Prostate gland (tissue), 2 donors: ENCODE measurements around the gene GBP7. TPM values are rescaled to one million over a fixed set of nuclear protein-coding genes. Genes with fewer than 3 reads are reported as not detected.

ENCODE experiments used
- DNase-seq: peaks from one replicate; pipeline ENCODE4 v3.0.0-alpha.2; 2019; ENCODE audit warnings: low spot score
- H3K27ac ChIP-seq, 2 donors: fragments of 200-600 bp; sonication (generic); 2 replicates each; pipeline ENCODE4 v1.5.1; 2017 to 2019
- H3K27me3 ChIP-seq: fragments of 200-600 bp; sonication (generic); replicated peaks from 2 replicates; pipeline ENCODE4 v1.5.1; 2019; ENCODE audit not compliant: insufficient read depth
- H3K36me3 ChIP-seq, 2 donors: fragments of 200-600 bp; sonication (generic); 1 replicate in 1 of 2; 2 replicates in 1 of 2; pipeline versions ENCODE4 v1.5.1 to v1.8.1; 2017 to 2019
- H3K4me1 ChIP-seq: fragments of 200-600 bp; sonication (generic); replicated peaks from 2 replicates; pipeline ENCODE4 v1.5.1; 2019
- H3K4me3 ChIP-seq, 2 donors: fragments of 200-600 bp; sonication (generic); 2 replicates each; pipeline ENCODE4 v1.5.1; 2017 to 2019
- H3K9me3 ChIP-seq: fragments of 200-600 bp; sonication (generic); 2 replicates; pipeline ENCODE4 v1.5.1; 2017
- POLR2A ChIP-seq: fragments of 450-650 bp; IDR thresholded peaks from one replicate; pipeline ENCODE4 v1.6.1; 2016; ENCODE audit warnings: antibody characterized with exemption, mild to moderate bottlenecking
- POLR2AphosphoS5 ChIP-seq: sonication (generic); formaldehyde crosslinking; IDR thresholded peaks from one replicate; pipeline ENCODE4 v1.6.1; 2017; ENCODE audit warnings: antibody characterized with exemption
- WGBS: methylation state at CpG from one replicate; pipeline ENCODE4 v1.1.5; 2018; 5-methylcytosine and 5-hydroxymethylcytosine counted together
- intact Hi-C: fragments of 100-400 bp; cut with DNase I; formaldehyde crosslinking; loops from one replicate; pipeline ENCODE4 v1.14.2; 2022
- total RNA-seq, 2 donors: library from RNA; depleted of rRNA; stranded (reverse); fragments of >200 nt; gene quantifications; one replicate each; pipeline ENCODE4 v1.1.0, GENCODE V29; 2016
- TF ChIP-seq, protein P1 (sequence below), 4 experiments: fragments of 200-600 bp in 2 of 4; fragments of 450-650 bp in 2 of 4; sonication (generic) in 2 of 4; IDR thresholded peaks; 1 replicate in 3 of 4; 2 replicates in 1 of 4; pipeline ENCODE4 v1.5.1; 2016 to 2019; ENCODE audit warnings: antibody characterized with exemption in 4 of 4, mild to moderate bottlenecking in 2 of 4, moderate library complexity in 2 of 4

The GBP7 gene
- total RNA-seq, 2 donors from 2014 or later = not detected

DNA sequence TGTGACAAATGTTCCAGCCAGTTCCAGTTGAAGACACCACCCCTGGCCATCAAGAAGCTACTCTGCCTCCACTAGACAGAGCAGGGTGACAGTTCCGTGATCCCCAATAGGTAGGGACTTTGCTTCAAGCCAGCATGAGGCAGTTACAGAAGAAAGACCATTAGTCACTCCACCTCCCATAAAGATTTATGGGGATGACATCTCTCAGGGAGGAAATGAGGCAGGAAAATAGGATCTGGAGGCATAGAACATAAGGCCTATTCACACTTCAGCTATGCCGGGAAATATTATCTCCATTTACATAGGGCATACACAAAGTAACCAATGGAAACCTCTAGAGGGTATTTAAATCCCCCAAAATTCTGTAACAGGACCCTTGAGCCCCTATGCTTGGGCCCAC, 3.5 kb upstream of the GBP7 start:
- no peak for DNase-seq
- Histone ChIP-seq H3K27ac (no peak overlapping the region), H3K27me3 (no peaks in the 10 kb centered on the region), H3K4me3 (no peak overlapping the region), H3K9me3 (no peaks in the 10 kb centered on the region), H3K4me1 (no peaks in the 10 kb centered on the region), H3K36me3 (no peaks in the 10 kb centered on the region)
- TF ChIP-seq POLR2A = no peak
- no peak for TF ChIP-seq POLR2AphosphoS5
- TF ChIP-seq, protein P1, sequence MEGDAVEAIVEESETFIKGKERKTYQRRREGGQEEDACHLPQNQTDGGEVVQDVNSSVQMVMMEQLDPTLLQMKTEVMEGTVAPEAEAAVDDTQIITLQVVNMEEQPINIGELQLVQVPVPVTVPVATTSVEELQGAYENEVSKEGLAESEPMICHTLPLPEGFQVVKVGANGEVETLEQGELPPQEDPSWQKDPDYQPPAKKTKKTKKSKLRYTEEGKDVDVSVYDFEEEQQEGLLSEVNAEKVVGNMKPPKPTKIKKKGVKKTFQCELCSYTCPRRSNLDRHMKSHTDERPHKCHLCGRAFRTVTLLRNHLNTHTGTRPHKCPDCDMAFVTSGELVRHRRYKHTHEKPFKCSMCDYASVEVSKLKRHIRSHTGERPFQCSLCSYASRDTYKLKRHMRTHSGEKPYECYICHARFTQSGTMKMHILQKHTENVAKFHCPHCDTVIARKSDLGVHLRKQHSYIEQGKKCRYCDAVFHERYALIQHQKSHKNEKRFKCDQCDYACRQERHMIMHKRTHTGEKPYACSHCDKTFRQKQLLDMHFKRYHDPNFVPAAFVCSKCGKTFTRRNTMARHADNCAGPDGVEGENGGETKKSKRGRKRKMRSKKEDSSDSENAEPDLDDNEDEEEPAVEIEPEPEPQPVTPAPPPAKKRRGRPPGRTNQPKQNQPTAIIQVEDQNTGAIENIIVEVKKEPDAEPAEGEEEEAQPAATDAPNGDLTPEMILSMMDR (IDR thresholded peaks at IDR 0.05) = no peak
- 83% methylated on average over 2 of the region's 2 CpGs for WGBS
- intact Hi-C loops = no loop called here

DNA sequence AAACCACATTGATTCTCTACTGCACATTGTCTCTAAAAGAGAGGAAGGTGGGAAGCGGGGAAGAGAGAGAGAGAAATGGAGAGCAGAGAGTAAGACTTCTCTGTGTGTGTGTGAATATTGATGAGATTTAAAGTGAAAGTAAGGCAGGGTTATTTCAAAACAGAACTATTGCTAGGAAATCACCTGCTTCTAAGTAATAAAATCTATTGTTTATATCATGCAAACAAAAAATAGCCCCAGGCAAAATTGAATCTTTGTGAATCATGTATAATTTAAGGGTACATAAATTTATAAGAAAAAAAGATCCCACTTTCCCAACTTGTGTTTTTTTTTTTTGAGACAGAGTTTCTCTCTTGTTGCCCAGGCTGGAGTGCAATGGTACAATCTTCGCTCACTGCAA, 1.2 kb upstream of the GBP7 start:
- Histone ChIP-seq H3K36me3 (no peaks in the 10 kb centered on the region), H3K4me3 (no peak overlapping the region), H3K4me1 (no peaks in the 10 kb centered on the region), H3K27me3 (no peaks in the 10 kb centered on the region), H3K9me3 (no peaks in the 10 kb centered on the region), H3K27ac (no peak overlapping the region)
- 94% methylated on average over 2 of the region's 2 CpGs for WGBS
- no peak for DNase-seq
- TF ChIP-seq, protein P1 (IDR thresholded peaks at IDR 0.05) = no peak
- TF ChIP-seq POLR2AphosphoS5 (no peak), POLR2A (no peak)
- intact Hi-C loops = no loop called here

DNA sequence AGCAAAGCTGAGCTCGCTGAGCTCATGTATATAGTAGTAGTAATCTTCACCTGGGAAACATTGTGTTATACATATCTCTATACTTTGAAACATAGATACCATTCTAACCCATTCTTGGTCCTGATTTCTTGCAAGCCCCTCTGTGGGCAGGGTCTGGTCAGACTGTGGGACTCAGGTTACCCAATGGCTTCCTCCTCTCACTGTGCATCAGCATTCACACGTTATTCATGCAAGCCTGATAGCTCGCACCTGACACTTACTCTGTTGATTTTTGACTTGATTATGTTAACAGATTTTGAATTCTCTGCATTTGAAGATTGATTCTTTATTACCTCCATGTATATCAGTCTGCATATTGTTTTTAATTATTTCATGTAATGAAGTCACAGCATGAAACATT, 1.3 kb downstream of the GBP7 start:
- no peak for DNase-seq
- Histone ChIP-seq H3K4me1 (no peaks in the 10 kb centered on the region), H3K36me3 (no peaks in the 10 kb centered on the region), H3K27ac (no peak overlapping the region), H3K9me3 (no peaks in the 10 kb centered on the region), H3K27me3 (no peaks in the 10 kb centered on the region), H3K4me3 (no peak overlapping the region)
- 94% methylated on average over 3 of the region's 3 CpGs for WGBS
- intact Hi-C loops = no loop called here
- TF ChIP-seq POLR2A (no peak), POLR2AphosphoS5 (no peak)
- TF ChIP-seq, protein P1 (IDR thresholded peaks at IDR 0.05) = no peak

DNA sequence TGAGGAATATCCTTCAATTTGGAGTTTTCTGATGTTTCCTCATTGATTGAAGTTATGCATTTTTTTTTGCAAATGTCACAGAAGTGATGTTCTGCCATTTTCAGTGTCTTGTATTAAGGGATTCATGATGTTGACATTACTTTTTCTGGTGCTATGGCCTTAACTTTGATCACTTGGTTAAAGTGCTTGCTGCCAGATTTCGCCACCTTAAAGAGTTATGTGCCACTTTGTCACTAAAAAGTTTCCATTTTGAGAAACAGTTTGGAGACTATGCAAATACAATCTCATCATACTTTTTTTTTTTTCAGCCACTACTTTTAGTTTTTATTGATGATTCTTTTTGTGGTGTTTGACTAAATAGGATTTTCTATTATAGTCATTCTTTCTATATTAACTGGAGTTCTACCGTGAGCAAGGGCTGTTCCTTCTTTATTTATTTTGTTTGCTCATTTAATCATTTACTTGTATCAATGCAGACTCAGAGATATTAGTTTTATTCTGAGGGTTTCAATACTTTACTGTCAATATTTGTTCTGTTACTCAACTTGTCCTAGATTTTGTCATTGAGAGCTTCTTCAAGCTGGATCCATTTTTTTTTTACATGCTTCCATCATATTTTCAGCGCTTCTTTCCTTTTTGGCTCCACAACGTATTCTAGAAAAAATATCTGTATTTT, 3.2 kb downstream of the GBP7 start:
- DNase-seq = no peak
- H3K27me3 ChIP-seq = no peaks in the 10 kb centered on the region
- WGBS = 84% methylated on average over 4 of the region's 4 CpGs
- no peaks in the 10 kb centered on the region for H3K4me1 ChIP-seq
- TF ChIP-seq, protein P1 (IDR thresholded peaks at IDR 0.05) = no peak
- no peak for TF ChIP-seq POLR2A
- no peak for TF ChIP-seq POLR2AphosphoS5
- H3K36me3 ChIP-seq = no peaks in the 10 kb centered on the region
- no peak overlapping the region for H3K4me3 ChIP-seq
- no peak overlapping the region for H3K27ac ChIP-seq
- no peaks in the 10 kb centered on the region for H3K9me3 ChIP-seq
- intact Hi-C loops = no loop called here

DNA sequence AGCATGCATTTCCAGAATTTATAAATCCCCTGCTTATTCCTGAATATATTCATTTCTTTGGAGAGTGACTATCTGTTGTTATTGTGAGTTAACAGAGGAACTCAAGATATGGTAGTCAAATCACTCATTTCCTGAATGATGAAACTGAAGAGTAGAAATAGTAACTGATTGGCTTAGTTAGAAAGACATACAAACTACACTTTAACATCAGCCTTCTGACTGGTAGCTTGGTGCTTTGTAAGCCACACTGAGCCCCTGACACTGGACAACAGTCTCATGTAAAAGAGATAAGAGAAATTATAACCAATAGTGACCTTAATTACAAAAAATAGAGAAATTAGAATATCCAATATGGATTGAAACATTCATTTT, 4.8 kb downstream of the GBP7 start:
- no peaks in the 10 kb centered on the region for H3K4me1 ChIP-seq
- no peaks in the 10 kb centered on the region for H3K27me3 ChIP-seq
- no peak overlapping the region for H3K4me3 ChIP-seq
- no peaks in the 10 kb centered on the region for H3K9me3 ChIP-seq
- H3K27ac ChIP-seq = no peak overlapping the region
- intact Hi-C loops = no loop called here
- DNase-seq = no peak
- TF ChIP-seq POLR2A = no peak
- TF ChIP-seq, protein P1 (IDR thresholded peaks at IDR 0.05) = no peak
- TF ChIP-seq POLR2AphosphoS5 = no peak
- H3K36me3 ChIP-seq = no peaks in the 10 kb centered on the region
